Transverse colon (tissue), 3 donors: ENCODE measurements around the gene C1QTNF2.

Experiments used
- POLR2A ChIP-seq: fragments of 450-650 bp; IDR thresholded peaks from one replicate; pipeline ENCODE4 v1.6.1; 2016; ENCODE audit warnings: antibody characterized with exemption, mild to moderate bottlenecking, moderate library complexity
- POLR2AphosphoS5 ChIP-seq, 3 donors: sonication (generic); formaldehyde crosslinking; IDR thresholded peaks; one replicate each; pipeline ENCODE4 v1.6.1; 2016; ENCODE audit warnings: antibody characterized with exemption in 3 of 3

DNA sequence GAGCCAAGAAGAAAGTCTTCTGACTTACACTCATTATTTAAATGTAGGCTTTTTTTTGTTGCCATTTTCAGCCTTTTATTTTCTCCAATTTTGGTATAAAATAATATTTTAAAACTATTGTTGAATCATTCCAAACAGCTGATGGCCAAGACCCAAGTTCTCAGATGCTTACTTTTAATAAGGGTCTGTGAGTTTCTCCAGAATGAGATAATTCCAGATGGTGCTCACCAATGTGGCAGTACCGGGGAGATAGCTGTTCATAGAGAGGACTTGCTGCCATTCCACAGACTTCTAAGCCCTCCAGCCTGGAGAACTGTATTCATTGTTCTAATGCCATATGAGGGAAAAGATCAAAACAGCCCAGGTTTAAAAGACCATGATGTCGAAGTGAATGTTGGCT lies 5.3 kb upstream of the C1QTNF2 start:
- TF ChIP-seq POLR2A (no peak), POLR2AphosphoS5 (IDR thresholded peaks at IDR 0.05) (no peak)
